NCI-H226 (cell line): ENCODE data around the gene CLDN16.

ENCODE experiments used
- DNase-seq: peaks from one replicate; pipeline ENCODE4 v3.0.0-alpha.2; 2015

The CLDN16 gene

DNA sequence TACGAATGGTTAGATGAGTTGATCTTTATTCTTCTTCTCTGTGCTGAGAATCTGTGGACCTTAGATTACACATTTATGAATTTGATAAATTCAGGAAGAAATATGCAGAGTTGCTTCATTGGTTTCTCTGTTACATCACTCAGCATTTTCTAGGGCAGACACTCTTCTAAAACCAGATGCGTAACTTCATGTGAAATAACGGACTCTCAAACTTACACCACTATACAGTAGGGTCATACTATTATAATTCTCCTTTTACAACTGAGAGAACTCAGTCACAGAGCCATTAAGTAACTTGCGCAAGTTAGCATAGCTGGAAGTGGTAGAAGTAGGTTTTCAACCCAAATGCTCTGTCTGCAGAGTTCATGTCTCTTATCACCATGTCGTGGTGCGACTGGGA is 56.0 kb downstream of the CLDN16 start:
- no peak for DNase-seq

DNA sequence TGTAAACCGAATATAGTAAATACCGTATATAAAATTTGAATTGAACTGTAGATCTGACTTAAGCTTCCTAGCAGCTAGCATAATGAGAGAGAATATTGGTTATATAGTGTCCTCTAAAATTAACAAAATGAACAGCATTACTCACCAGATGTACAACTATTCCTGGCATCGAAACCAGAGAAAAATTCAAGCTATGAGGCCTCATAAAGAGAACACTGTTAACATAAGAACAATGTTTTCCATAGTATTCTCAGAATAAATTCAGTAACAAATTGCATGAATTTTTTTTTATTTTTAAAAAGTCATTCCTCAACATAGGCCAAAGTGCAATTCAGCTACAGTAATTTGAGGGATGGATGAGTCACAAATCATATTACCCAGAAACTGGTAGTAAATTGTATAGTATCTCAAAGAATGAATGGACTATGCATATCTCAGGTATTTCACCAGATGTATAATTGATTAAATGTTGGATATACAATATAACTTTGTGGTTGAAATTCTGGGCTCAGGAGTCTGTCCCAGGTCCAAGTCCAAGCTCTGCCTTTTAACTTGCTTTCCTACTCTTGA is 56.7 kb downstream of the CLDN16 start:
- no peak for DNase-seq

DNA sequence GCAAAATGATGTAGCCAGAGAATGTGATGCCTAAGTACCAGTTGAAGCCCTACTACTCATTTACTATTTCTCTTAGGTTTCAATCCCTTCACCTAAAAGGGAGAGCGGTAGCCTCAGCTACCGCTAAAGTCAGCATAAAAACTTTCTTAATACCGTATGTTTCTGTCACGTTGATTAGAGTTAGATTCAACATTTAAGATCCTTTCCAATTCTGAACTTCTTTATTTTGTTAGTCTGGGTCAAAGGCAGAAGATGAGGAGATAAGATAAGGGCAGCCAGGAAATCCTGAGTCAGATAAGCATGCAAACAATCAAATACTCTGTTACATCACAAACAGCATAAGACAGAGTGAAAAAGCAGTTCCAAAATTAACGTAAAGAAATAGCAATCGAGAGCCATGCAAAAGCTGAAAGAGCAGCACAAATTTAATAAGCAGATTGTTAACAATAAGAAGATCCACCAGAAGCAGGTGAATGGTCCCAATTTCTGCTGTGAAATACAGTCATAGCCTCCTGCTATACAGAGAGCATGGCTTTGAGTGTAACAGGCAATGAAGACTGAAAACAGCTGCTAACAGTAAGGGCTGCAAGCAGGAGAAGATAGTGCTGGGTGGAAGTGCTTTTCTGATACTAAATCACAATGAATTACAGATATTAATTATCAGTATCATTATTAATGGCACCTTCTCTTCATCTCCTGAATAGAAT is 58.8 kb downstream of the CLDN16 start:
- no peak for DNase-seq

DNA sequence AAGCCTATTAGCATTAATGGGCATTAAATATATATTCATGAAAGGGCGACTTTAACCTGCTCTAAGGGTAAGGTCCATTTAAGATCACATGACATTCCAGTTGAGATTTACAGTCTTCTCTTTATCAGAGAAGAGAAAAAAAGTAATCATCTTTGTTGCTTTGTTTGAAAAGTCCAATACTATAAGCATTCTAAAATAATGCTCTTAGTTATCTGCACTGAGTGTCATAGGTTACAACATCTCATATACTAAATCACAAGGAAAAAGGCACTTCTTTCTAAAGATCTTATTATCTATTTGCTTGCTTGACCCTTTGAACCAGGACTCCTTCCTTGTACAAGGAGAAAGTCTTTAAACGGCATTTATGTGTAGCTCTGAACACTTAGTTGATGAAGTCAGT is 60.3 kb downstream of the CLDN16 start:
- no peak for DNase-seq

DNA sequence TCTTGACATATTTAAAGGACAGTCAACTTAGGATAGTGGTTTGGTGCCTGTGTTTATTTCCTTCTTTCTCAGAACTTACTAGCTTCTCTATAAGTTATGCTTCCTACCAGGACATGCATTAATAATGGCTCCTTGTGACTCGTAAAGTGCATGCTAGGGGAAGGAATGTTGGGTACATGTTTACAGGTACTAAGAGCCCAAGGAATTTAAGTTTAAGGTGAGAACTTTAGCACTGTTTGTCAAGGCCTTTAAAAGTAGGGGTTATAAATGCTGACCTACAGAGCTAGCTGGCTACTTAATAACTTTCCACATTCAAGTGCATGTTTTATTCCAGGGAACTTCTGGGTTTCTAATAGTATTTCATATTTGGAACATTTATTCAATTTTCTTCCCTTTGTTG is 61.8 kb downstream of the CLDN16 start, which contains the start of gene TMEM207:
TMEM207 (minus strand) TSS at position 101 of the 400 bp plus-strand sequence; CDS start at position 9, 92 bp downstream.
- DNase-seq: no peak

GRCh38 chr3:190455828-190456227 is 67.9 kb downstream of the CLDN16 start:
- no peak for DNase-seq

- no peak for DNase-seq
Observed at GRCh38 chr3:190456770-190457169, 68.8 kb downstream of the CLDN16 start.

DNA sequence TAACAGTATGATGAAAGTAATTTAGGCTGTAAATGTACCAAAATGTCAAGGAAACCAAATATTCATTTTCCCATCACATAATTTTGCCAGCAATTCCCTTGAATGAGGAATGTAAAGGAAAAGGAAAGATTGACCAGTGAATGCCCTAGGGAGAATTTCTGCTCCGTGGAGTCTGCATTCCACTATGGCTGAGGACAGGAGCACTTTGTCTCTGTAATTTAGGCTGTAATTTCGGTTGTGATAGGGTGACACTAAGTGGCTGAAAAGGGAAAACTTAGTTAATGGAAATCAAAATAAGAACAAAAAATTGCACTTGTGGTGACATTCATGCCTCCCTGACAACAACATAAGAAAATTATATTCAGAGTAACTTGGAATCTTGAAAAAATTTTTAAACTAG is 70.1 kb downstream of the CLDN16 start:
- DNase-seq: no peak
